K562 (cell line): ENCODE measurements around the gene THADA. TPM values are rescaled to one million over a fixed set of nuclear protein-coding genes. Genes with fewer than 3 reads are reported as not detected.

Experiments
- ATAC-seq: fragments of 200-7000 bp; cut with Tn5 transposase; 3 replicates; pipeline ENCODE4 v1.9.1; 2020; ENCODE audit warnings: moderate library complexity
- BruUV-seq: library from RNA; stranded (reverse); fragments of 400-500 nt; replicated peaks from 2 replicates; lab custom pipeline; 2021; lab: Mats Ljungman, UMichigan
- CTCF ChIA-PET: fragments of 300-600 bp; formaldehyde crosslinking; extraction: SDS; loops from one replicate; lab custom pipeline; 2021; ENCODE audit warnings: low intra/inter-chr PET ratio; lab: Yijun Ruan, JAX
- POLR2A ChIA-PET: fragments of 300-600, 350-650 bp; sonication (Branson Sonifier 250); formaldehyde crosslinking; extraction: SDS; loops from one replicate; lab custom pipeline; 2021; ENCODE audit warnings: antibody characterized with exemption, inconsistent platforms; lab: Yijun Ruan, JAX
- DNase-seq, 4 experiments: peaks; one replicate each; pipeline versions ENCODE4 v3.0.0 to v3.0.0-alpha.2; 2011 to 2018; ENCODE audit warnings: low spot score in 3 of 4, mixed read lengths in 3 of 4; ENCODE audit errors: extremely low read depth in 1 of 4
- FAIRE-seq: peaks from 2 replicates; lab custom pipeline; 2011; peaks lifted over from hg19 to GRCh38; lab: Jason Lieb, UNC
- H2AFZ ChIP-seq: 2 replicates; pipeline ENCODE4 v1.6.0; 2011; ENCODE audit warnings: low read depth, low read length, control low read depth, inconsistent platforms
- H3K27ac ChIP-seq: fragments of 200-600 bp; 3 replicates; pipeline ENCODE4 v1.8.0; 2011; ENCODE audit warnings: low read depth, mild to moderate bottlenecking, control low read depth, inconsistent platforms, low read length, moderate library complexity, mixed read lengths; ENCODE audit errors: extremely low read depth
- H3K27me3 ChIP-seq, 2 experiments: fragments of 300-600 bp in 1 of 2; 2 replicates in 1 of 2; 3 replicates in 1 of 2; pipeline versions ENCODE4 v1.6.0 to v1.8.0; 2011; ENCODE audit warnings: inconsistent platforms in 2 of 2, low read length in 2 of 2, mild to moderate bottlenecking in 1 of 2, mixed read lengths in 1 of 2, moderate library complexity in 1 of 2; ENCODE audit not compliant: control insufficient read depth in 2 of 2, insufficient read depth in 2 of 2
- H3K36me3 ChIP-seq: fragments of 300-600 bp; 3 replicates; pipeline ENCODE4 v1.8.0; 2011; ENCODE audit warnings: mild to moderate bottlenecking, low read length, inconsistent platforms; ENCODE audit not compliant: control insufficient read depth, insufficient read depth
- H3K4me1 ChIP-seq, 2 experiments: fragments of 200-600 bp in 1 of 2; replicated peaks in 1 of 2; 2 replicates in 1 of 2; 3 replicates in 1 of 2; pipeline versions ENCODE4 v1.5.1 to v1.8.0; 2011; ENCODE audit warnings: inconsistent platforms in 2 of 2, low read length in 2 of 2, mild to moderate bottlenecking in 1 of 2, mixed read lengths in 1 of 2, moderate library complexity in 1 of 2; ENCODE audit not compliant: control insufficient read depth in 2 of 2, insufficient read depth in 2 of 2
- H3K4me2 ChIP-seq: 2 replicates; pipeline ENCODE4 v1.6.1; 2011; ENCODE audit warnings: low read length, control low read depth, inconsistent platforms, mixed read lengths; ENCODE audit not compliant: insufficient read depth
- H3K4me3 ChIP-seq: fragments of 200-600 bp; sonication (generic), shearing (Covaris generic); 2 replicates; pipeline ENCODE4 v1.5.1; 2016; ENCODE audit warnings: control low read depth, inconsistent platforms
- H3K79me2 ChIP-seq: fragments of 200-600 bp; 3 replicates; pipeline ENCODE4 v1.8.0; 2011; ENCODE audit warnings: low read length, inconsistent platforms; ENCODE audit not compliant: control insufficient read depth, insufficient read depth
- H3K9ac ChIP-seq, 2 experiments: 2 replicates each; pipeline versions ENCODE4 v1.6.0 to v1.6.1; 2011; ENCODE audit warnings: low read depth in 2 of 2, low read length in 2 of 2, control low read depth in 1 of 2, inconsistent platforms in 1 of 2, mild to moderate bottlenecking in 1 of 2, mixed read lengths in 1 of 2; ENCODE audit not compliant: insufficient read depth in 1 of 2
- H3K9me1 ChIP-seq: one replicate; pipeline ENCODE4 v1.6.0; 2011; ENCODE audit warnings: inconsistent platforms, mild to moderate bottlenecking, low read length, moderate library complexity; ENCODE audit not compliant: control insufficient read depth, insufficient read depth
- H3K9me3 ChIP-seq: replicated peaks from 2 replicates; pipeline ENCODE4 v1.5.1; 2011; ENCODE audit warnings: low read depth, low read length, inconsistent platforms; ENCODE audit not compliant: control insufficient read depth, insufficient read depth
- H4K20me1 ChIP-seq: replicated peaks from 2 replicates; pipeline ENCODE4 v1.6.1; 2011; ENCODE audit warnings: low read length, inconsistent platforms, mixed read lengths; ENCODE audit not compliant: control insufficient read depth, insufficient read depth
- CC2D1A ChIP-seq: fragments of 450-650 bp; IDR thresholded peaks from 2 replicates; pipeline ENCODE4 v1.6.1; 2017; ENCODE audit warnings: mild to moderate bottlenecking
- POU5F1 ChIP-seq: fragments of 150-350 bp; IDR thresholded peaks from 2 replicates; pipeline ENCODE4 v1.6.1; 2014; ENCODE audit warnings: borderline replicate concordance, low read length, low read depth, mild to moderate bottlenecking; ENCODE audit not compliant: partially characterized antibody
- RUNX1 ChIP-seq: sonication (generic); IDR thresholded peaks from 2 replicates; pipeline ENCODE4 v1.6.1; 2016; ENCODE audit warnings: antibody characterized with exemption, low read depth
- ZFPM2 ChIP-seq: fragments of 250-450 bp; sonication (Bioruptor Pico); IDR thresholded peaks from 2 replicates; pipeline ENCODE4 v1.5.1; 2022; ENCODE audit warnings: mild to moderate bottlenecking
- WGBS: fragments of 100-300 bp; shearing (Covaris generic); methylation state at CpG from one replicate; pipeline ENCODE4 v1.1.6; 2016; ENCODE audit warnings: low coverage, mixed read lengths; ENCODE audit not compliant: insufficient coverage; ENCODE audit errors: missing lambda C conversion rate; 5-methylcytosine and 5-hydroxymethylcytosine counted together
- in situ Hi-C: fragments of 300-500 bp; cut with MboI; formaldehyde crosslinking; loops from 4 replicates; pipeline ENCODE4 v1.15.0; 2018; ENCODE audit warnings: inconsistent platforms, mixed read lengths
- intact Hi-C: fragments of 100-400 bp; cut with micrococcal nuclease; formaldehyde crosslinking; loops from 2 replicates; pipeline ENCODE4 v1.14.2; 2022
- polyA plus RNA-seq, 8 experiments: library from polyadenylated mRNA; depleted of rRNA in 4 of 8; stranded (reverse) in 5 of 8; unstranded in 3 of 8; fragments of >200 nt; fragmentation: Nextera tagmentation in 2 of 8; fragmentation: Illumina TruSeq in 1 of 8; extraction: Ambion mirVana in 2 of 8; extraction: Trizol in 1 of 8; gene quantifications; 2 replicates each; pipeline versions ENCODE4 v1.2.1 to v1.2.3, GENCODE V29; 2011 to 2014; ENCODE audit warnings: inconsistent platforms in 1 of 8, missing spikeins in 1 of 8
- total RNA-seq, 7 experiments: library from RNA; depleted of rRNA in 6 of 7; stranded (reverse); fragments of >200 nt in 6 of 7; fragmentation: Illumina TruSeq in 2 of 7; extraction: Trizol in 2 of 7; gene quantifications; 2 replicates each; pipeline versions ENCODE4 v1.2.1 to v1.2.3, GENCODE V29; 2011 to 2021; ENCODE audit warnings: low replicate concordance in 1 of 7
- TF ChIP-seq, protein P1 (sequence below): fragments of 450-650 bp; IDR thresholded peaks from 2 replicates; pipeline ENCODE4 v1.6.1; 2017; ENCODE audit warnings: mild to moderate bottlenecking, moderate library complexity
- TF ChIP-seq, protein P2 (sequence below): fragments of 250-450 bp; sonication (Bioruptor Pico); IDR thresholded peaks from 2 replicates; pipeline ENCODE4 v1.4.0; 2020; ENCODE audit warnings: mild to moderate bottlenecking, moderate library complexity

THADA gene
- total and polyA plus RNA-seq, 9 of the 15 experiments (the other 6 are each of a cell fraction or from before 2014, with no cell fraction given): 17.8 to 34.7 (median 31.9) TPM

DNA sequence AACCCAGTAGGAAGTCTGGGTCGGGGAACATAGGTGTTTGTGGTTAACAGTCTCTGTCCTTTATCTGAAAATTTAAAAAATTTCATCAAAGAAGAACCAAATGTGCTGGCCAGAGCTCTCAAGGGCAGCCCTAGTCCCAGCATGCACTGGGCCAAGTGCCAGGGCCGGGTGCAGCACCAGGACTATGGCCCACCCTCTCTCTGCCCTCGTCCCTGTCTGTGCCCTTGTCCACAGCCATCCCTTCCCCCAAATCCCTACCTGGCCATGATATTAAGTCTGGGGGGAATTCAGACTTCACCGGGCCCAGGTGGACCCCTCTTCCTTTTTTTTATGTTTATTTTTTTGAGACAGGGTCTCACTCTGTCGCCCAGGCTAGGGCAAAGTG, 355.1 kb downstream of the THADA start:
- no peaks in the 10 kb centered on the region for H3K9me1 ChIP-seq
- no peak for DNase-seq
- H3K4me2 ChIP-seq: no peak overlapping the region
- in situ Hi-C loops: no loop called here
- POLR2A ChIA-PET: interaction anchor here (0.7 to 2.3 kb wide), 2 partner anchors 13 to 107 kb away, joined by 3 to 9 read pairs; no protein-coding TSS in a partner anchor
- no peak for TF ChIP-seq CC2D1A
- no peak for TF ChIP-seq RUNX1
- TF ChIP-seq, protein P1, sequence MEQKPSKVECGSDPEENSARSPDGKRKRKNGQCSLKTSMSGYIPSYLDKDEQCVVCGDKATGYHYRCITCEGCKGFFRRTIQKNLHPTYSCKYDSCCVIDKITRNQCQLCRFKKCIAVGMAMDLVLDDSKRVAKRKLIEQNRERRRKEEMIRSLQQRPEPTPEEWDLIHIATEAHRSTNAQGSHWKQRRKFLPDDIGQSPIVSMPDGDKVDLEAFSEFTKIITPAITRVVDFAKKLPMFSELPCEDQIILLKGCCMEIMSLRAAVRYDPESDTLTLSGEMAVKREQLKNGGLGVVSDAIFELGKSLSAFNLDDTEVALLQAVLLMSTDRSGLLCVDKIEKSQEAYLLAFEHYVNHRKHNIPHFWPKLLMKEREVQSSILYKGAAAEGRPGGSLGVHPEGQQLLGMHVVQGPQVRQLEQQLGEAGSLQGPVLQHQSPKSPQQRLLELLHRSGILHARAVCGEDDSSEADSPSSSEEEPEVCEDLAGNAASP: no peak
- TF ChIP-seq, protein P2, sequence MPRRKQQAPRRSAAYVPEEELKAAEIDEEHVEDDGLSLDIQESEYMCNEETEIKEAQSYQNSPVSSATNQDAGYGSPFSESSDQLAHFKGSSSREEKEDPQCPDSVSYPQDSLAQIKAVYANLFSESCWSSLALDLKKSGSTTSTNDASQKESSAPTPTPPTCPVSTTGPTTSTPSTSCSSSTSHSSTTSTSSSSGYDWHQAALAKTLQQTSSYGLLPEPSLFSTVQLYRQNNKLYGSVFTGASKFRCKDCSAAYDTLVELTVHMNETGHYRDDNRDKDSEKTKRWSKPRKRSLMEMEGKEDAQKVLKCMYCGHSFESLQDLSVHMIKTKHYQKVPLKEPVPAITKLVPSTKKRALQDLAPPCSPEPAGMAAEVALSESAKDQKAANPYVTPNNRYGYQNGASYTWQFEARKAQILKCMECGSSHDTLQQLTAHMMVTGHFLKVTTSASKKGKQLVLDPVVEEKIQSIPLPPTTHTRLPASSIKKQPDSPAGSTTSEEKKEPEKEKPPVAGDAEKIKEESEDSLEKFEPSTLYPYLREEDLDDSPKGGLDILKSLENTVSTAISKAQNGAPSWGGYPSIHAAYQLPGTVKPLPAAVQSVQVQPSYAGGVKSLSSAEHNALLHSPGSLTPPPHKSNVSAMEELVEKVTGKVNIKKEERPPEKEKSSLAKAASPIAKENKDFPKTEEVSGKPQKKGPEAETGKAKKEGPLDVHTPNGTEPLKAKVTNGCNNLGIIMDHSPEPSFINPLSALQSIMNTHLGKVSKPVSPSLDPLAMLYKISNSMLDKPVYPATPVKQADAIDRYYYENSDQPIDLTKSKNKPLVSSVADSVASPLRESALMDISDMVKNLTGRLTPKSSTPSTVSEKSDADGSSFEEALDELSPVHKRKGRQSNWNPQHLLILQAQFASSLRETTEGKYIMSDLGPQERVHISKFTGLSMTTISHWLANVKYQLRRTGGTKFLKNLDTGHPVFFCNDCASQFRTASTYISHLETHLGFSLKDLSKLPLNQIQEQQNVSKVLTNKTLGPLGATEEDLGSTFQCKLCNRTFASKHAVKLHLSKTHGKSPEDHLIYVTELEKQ (CRISPR knock-in tag): no peak
- no peak for TF ChIP-seq POU5F1
- no peak for TF ChIP-seq ZFPM2 (CRISPR knock-in tag)
- TF ChIP-seq, all 486 proteins: peak for 0
- intact Hi-C loops: no loop called here
- H3K9ac ChIP-seq: no peak overlapping the region
- no peaks in the 10 kb centered on the region for H4K20me1 ChIP-seq
- no peaks in the 10 kb centered on the region for H3K9me3 ChIP-seq
- no peaks in the 10 kb centered on the region for H3K36me3 ChIP-seq
- no peaks in the 10 kb centered on the region for H3K79me2 ChIP-seq
- H3K27ac ChIP-seq: no peak overlapping the region
- 66% methylated on average over 4 of the region's 5 CpGs for WGBS
- no peak overlapping the region for H3K4me3 ChIP-seq
- no peaks in the 10 kb centered on the region for H3K27me3 ChIP-seq
- H3K4me1 ChIP-seq: no peaks in the 10 kb centered on the region; a peak in 1 of 5 replicates
- BruUV-seq: no TSS peak
- ATAC-seq (no peak; the same call in 2 of the 3 replicates), FAIRE-seq (no peak)
- H2AFZ ChIP-seq: no peak overlapping the region
- CTCF ChIA-PET: interaction anchor here (0.6 to 1.1 kb wide), 4 partner anchors 265 to 414 kb away, joined by 3 to 4 read pairs (median 3); no protein-coding TSS in a partner anchor
